Coronary artery (tissue), 2 donors: ENCODE results near the gene OXSR1.

Experiments
- DNase-seq: peaks from one replicate; pipeline ENCODE4 v3.0.0-alpha.2; 2017; ENCODE audit warnings: low spot score
- H3K27ac ChIP-seq, 2 donors: fragments of 200-600 bp; sonication (generic); one replicate each; pipeline ENCODE4 v1.5.1; 2016 to 2019
- H3K4me3 ChIP-seq: fragments of 200-600 bp; sonication (generic); 2 replicates; pipeline ENCODE4 v1.5.1; 2016; ENCODE audit warnings: mild to moderate bottlenecking, moderate library complexity
- TF ChIP-seq, protein P1 (sequence below): fragments of 200-600 bp; sonication (generic); IDR thresholded peaks from one replicate; pipeline ENCODE4 v1.5.1; 2019; ENCODE audit warnings: antibody characterized with exemption

Gene OXSR1

DNA sequence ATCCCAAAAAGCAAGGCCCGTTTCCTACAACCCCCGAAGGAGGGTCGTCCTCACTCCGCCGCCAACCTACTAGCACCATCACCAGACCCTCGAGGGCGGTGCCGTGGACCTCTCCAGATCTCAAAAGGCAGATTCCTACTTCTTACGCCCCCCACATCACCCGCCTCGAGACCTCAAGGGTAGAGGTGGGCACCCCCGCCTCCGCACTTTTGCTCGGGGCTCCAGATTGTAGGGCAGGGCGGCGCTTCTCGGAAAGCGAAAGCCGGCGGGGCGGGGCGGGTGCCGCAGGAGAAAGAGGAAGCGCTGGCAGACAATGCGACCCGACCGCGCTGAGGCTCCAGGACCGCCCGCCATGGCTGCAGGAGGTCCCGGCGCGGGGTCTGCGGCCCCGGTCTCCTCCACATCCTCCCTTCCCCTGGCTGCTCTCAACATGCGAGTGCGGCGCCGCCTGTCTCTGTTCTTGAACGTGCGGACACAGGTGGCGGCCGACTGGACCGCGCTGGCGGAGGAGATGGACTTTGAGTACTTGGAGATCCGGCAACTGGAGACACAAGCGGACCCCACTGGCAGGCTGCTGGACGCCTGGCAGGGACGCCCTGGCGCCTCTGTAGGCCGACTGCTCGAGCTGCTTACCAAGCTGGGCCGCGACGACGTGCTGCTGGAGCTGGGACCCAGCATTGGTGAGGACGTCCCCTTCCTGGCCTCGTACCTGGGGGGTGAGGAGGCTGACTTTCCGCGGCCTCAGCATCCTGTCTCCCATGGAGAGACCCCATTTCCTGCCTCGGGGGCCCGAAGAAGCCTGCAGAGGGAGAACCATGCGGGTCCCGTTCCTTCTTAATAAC lies 26.8 kb upstream of the OXSR1 start, which contains the start of gene MYD88:
Gene MYD88, plus strand, starts transcription at position 313 of the 842 bp plus-strand sequence. Its CDS starts 40 bp downstream, at position 353.
- TF ChIP-seq, protein P1, sequence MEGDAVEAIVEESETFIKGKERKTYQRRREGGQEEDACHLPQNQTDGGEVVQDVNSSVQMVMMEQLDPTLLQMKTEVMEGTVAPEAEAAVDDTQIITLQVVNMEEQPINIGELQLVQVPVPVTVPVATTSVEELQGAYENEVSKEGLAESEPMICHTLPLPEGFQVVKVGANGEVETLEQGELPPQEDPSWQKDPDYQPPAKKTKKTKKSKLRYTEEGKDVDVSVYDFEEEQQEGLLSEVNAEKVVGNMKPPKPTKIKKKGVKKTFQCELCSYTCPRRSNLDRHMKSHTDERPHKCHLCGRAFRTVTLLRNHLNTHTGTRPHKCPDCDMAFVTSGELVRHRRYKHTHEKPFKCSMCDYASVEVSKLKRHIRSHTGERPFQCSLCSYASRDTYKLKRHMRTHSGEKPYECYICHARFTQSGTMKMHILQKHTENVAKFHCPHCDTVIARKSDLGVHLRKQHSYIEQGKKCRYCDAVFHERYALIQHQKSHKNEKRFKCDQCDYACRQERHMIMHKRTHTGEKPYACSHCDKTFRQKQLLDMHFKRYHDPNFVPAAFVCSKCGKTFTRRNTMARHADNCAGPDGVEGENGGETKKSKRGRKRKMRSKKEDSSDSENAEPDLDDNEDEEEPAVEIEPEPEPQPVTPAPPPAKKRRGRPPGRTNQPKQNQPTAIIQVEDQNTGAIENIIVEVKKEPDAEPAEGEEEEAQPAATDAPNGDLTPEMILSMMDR: no peak
- Histone ChIP-seq H3K4me3 (peak within 1 kb of the TSS; percentile 88), H3K27ac (peak within 1 kb of the TSS; percentile 87 to 88)
- DNase-seq: peak; percentile 88

DNA sequence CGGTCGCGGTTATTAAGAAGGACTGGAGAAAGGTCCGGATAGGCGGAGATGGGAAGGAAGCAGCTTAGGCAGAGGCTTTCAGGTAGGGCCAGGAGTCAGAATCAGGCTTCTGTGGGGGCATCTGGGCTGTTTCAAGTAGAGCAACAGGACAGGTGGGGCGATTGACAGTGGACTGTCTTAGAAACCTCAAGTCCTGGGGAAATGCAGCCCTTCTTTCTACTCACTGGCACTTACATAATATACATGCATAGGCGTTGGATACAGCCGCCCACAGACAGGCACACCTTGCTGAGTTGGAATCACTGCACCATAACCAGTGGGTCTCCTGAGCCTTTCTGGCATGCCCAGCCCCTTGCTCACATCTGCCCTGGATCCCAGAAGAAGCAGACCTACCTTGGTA lies 26.1 kb upstream of the OXSR1 start:
- TF ChIP-seq, protein P1: no peak
- DNase-seq: no peak
- H3K27ac ChIP-seq: peak overlapping the region; percentile 87 to 88
- H3K4me3 ChIP-seq: peak overlapping the region; percentile 88

DNA sequence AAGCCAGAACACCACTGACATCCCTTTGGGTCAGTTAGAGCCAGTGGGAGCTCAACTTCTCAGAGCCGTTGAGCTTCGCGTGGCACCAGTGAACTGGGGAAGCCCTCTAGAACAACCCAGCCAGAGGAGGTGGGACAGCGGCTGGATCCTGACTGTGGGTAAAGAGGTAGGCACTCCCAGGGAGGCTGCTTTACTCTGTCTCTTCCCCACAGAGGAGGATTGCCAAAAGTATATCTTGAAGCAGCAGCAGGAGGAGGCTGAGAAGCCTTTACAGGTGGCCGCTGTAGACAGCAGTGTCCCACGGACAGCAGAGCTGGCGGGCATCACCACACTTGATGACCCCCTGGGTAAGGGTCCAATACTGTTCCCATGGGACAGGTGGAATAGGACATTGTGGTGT lies 25.7 kb upstream of the OXSR1 start:
- TF ChIP-seq, protein P1: no peak
- peak overlapping the region; percentile 88 for H3K4me3 ChIP-seq
- peak; percentile 62 for DNase-seq
- peak overlapping the region in 1 of 2 donors; percentile 87 for H3K27ac ChIP-seq

DNA sequence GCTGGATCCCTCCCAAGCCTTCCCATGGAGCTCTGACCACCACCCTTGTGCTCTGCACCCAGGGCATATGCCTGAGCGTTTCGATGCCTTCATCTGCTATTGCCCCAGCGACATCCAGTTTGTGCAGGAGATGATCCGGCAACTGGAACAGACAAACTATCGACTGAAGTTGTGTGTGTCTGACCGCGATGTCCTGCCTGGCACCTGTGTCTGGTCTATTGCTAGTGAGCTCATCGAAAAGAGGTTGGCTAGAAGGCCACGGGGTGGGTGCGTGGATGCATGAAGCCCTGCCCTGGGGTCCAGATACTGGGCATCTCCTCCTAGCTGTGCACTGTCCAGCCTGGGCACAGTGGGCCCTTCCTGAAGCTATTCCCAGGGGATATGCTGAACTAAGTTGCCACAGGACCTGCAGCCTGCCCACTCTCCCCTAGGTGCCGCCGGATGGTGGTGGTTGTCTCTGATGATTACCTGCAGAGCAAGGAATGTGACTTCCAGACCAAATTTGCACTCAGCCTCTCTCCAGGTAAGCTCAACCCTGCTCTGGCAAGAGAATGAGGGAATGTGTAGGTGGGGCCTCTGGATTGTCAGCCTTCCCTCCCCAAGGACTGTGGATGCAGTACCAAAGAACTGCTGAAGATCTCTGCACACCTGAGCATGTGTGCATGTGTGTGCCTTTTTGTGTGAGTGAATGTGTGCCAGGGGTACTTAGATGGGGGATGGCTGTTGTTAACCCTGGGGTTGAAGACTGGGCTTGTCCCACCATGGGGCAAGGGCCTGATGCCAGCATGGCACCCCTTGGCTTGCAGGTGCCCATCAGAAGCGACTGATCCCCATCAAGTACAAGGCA lies 24.8 kb upstream of the OXSR1 start:
- Histone ChIP-seq H3K27ac (no peak overlapping the region), H3K4me3 (peak overlapping the region; percentile 88)
- TF ChIP-seq, protein P1: no peak
- DNase-seq: peak; percentile 62

DNA sequence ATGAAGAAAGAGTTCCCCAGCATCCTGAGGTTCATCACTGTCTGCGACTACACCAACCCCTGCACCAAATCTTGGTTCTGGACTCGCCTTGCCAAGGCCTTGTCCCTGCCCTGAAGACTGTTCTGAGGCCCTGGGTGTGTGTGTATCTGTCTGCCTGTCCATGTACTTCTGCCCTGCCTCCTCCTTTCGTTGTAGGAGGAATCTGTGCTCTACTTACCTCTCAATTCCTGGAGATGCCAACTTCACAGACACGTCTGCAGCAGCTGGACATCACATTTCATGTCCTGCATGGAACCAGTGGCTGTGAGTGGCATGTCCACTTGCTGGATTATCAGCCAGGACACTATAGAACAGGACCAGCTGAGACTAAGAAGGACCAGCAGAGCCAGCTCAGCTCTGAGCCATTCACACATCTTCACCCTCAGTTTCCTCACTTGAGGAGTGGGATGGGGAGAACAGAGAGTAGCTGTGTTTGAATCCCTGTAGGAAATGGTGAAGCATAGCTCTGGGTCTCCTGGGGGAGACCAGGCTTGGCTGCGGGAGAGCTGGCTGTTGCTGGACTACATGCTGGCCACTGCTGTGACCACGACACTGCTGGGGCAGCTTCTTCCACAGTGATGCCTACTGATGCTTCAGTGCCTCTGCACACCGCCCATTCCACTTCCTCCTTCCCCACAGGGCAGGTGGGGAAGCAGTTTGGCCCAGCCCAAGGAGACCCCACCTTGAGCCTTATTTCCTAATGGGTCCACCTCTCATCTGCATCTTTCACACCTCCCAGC lies 24.0 kb upstream of the OXSR1 start:
- H3K27ac ChIP-seq: no peak overlapping the region
- no peak overlapping the region for H3K4me3 ChIP-seq
- TF ChIP-seq, protein P1: no peak
- peak; percentile 64 for DNase-seq

DNA sequence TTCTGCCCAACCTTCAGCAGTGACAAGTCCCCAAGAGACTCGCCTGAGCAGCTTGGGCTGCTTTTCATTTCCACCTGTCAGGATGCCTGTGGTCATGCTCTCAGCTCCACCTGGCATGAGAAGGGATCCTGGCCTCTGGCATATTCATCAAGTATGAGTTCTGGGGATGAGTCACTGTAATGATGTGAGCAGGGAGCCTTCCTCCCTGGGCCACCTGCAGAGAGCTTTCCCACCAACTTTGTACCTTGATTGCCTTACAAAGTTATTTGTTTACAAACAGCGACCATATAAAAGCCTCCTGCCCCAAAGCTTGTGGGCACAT lies 23.4 kb upstream of the OXSR1 start:
- no peak overlapping the region for H3K27ac ChIP-seq
- TF ChIP-seq, protein P1: no peak
- no peak overlapping the region for H3K4me3 ChIP-seq
- no peak for DNase-seq
